ENCODE data around the gene AHNAK. TPM values are rescaled to one million over a fixed set of nuclear protein-coding genes. Genes with fewer than 3 reads are reported as not detected.

Gene AHNAK
- total RNA-seq, 4 donors from 2014 or later: 1,278 to 2,374 (median 1,866) TPM

- DNase-seq (ENCODE audit: extremely low spot score): no peak
- TF ChIP-seq CTCF (IDR thresholded peaks at IDR 0.05) (peak in 1 of 3 experiments; percentile 3), EP300 (IDR thresholded peaks at IDR 0.05) (no peak)
- WGBS: 67% methylated on average over 9 of the region's 9 CpGs
- no peaks in the 10 kb centered on the region for H3K36me3 ChIP-seq
- peak overlapping the region in 3 of 4 donors; percentile 10 to 47 (median 44) for H3K27ac ChIP-seq (replicated peaks in 1 of 4)
- intact Hi-C loops (cut with DNase I): no loop called here
- peaks cover 22 to 35% (median 26%) of the 10 kb centered on the region in 4 donors for H3K4me1 ChIP-seq
- no peaks in the 10 kb centered on the region for H3K9me3 ChIP-seq
- no peaks in the 10 kb centered on the region for H3K27me3 ChIP-seq
- no peak overlapping the region for H3K4me3 ChIP-seq
Observed at GRCh38 chr11:62449451-62449851, 97.2 kb downstream of the AHNAK start.

GRCh38 chr11:62446091-62446490 lies 100.5 kb downstream of the AHNAK start:
- no peak overlapping the region for H3K4me3 ChIP-seq
- TF ChIP-seq POLR2A (IDR thresholded peaks at IDR 0.05; ENCODE audit: low read depth): no peak
- TF ChIP-seq POLR2AphosphoS5 (IDR thresholded peaks at IDR 0.05): no peak
- TF ChIP-seq CTCF (IDR thresholded peaks at IDR 0.05): no peak
- TF ChIP-seq EP300 (IDR thresholded peaks at IDR 0.05): no peak
- H3K9me3 ChIP-seq: no peaks in the 10 kb centered on the region
- no peaks in the 10 kb centered on the region for H3K27me3 ChIP-seq
- 48% methylated on average over 5 of the region's 5 CpGs for WGBS
- H3K27ac ChIP-seq (replicated peaks in 1 of 4): peak overlapping the region; percentile 92 to 94 (median 94)
- no peaks in the 10 kb centered on the region for H3K36me3 ChIP-seq
- H3K4me1 ChIP-seq: peaks cover 34 to 61% (median 45%) of the 10 kb centered on the region in 4 donors
- intact Hi-C loops (cut with DNase I): no loop called here
- no peak for DNase-seq (ENCODE audit: extremely low spot score)

GRCh38 chr11:62445314-62445740 lies 101.3 kb downstream of the AHNAK start:
- no peaks in the 10 kb centered on the region for H3K9me3 ChIP-seq
- no peaks in the 10 kb centered on the region for H3K27me3 ChIP-seq
- intact Hi-C loops (cut with DNase I): no loop called here
- no peaks in the 10 kb centered on the region for H3K36me3 ChIP-seq
- TF ChIP-seq POLR2AphosphoS5 (IDR thresholded peaks at IDR 0.05): peak; percentile 21 to 32
- TF ChIP-seq POLR2A (IDR thresholded peaks at IDR 0.05; ENCODE audit: low read depth): no peak
- no peak for TF ChIP-seq EP300 (IDR thresholded peaks at IDR 0.05)
- TF ChIP-seq CTCF (IDR thresholded peaks at IDR 0.05): no peak
- H3K4me1 ChIP-seq: peaks cover 39 to 68% (median 53%) of the 10 kb centered on the region in 4 donors
- H3K4me3 ChIP-seq: peak overlapping the region in 3 of 4 donors; percentile 46 to 56 (median 50)
- WGBS: 41% methylated on average over 4 of the region's 5 CpGs
- no peak for DNase-seq (ENCODE audit: extremely low spot score)
- H3K27ac ChIP-seq (replicated peaks in 1 of 4): peak overlapping the region; percentile 92 to 94 (median 94)

- WGBS: 17% methylated on average over 7 of the region's 9 CpGs
- no peaks in the 10 kb centered on the region for H3K36me3 ChIP-seq
- H3K9me3 ChIP-seq: no peaks in the 10 kb centered on the region
- TF ChIP-seq EP300 (IDR thresholded peaks at IDR 0.05) (no peak), CTCF (IDR thresholded peaks at IDR 0.05) (no peak), POLR2A (IDR thresholded peaks at IDR 0.05; ENCODE audit: low read depth) (no peak), POLR2AphosphoS5 (IDR thresholded peaks at IDR 0.05) (no peak)
- intact Hi-C loops (cut with DNase I): no loop called here
- no peaks in the 10 kb centered on the region for H3K27me3 ChIP-seq
- H3K4me3 ChIP-seq: peak overlapping the region; percentile 46 to 60 (median 53)
- peak overlapping the region; percentile 92 to 94 (median 94) for H3K27ac ChIP-seq (replicated peaks in 1 of 4)
- no peak for DNase-seq (ENCODE audit: extremely low spot score)
- H3K4me1 ChIP-seq: peaks cover 44 to 73% (median 58%) of the 10 kb centered on the region in 4 donors
Observed at GRCh38 chr11:62444835-62445234, 101.8 kb downstream of the AHNAK start.

Measured in esophagus muscularis mucosa (tissue), 4 donors.